Endothelial cell (in vitro differentiated cells): ENCODE data around the gene TMEM109. TPM values are rescaled to one million over a fixed set of nuclear protein-coding genes. Genes with fewer than 3 reads are reported as not detected.
A peak's percentile ranks its signal among the peaks of the same experiment; 100 is the strongest.

Experiments
- DNase-seq: peaks from one replicate; pipeline ENCODE4 v3.0.0; 2021; ENCODE audit warnings: low spot score
- H3K27ac Mint-ChIP-seq: one replicate; pipeline ENCODE4 v1.8.0; 2021; ENCODE audit warnings: mixed read lengths, inconsistent platforms; ENCODE audit not compliant: unreplicated experiment
- H3K27me3 Mint-ChIP-seq: one replicate; pipeline ENCODE4 v1.8.0; 2021; ENCODE audit warnings: mild to moderate bottlenecking, moderate library complexity, mixed read lengths, inconsistent platforms; ENCODE audit not compliant: unreplicated experiment
- H3K36me3 Mint-ChIP-seq: one replicate; pipeline ENCODE4 v1.8.0; 2021; ENCODE audit warnings: mild to moderate bottlenecking, low read depth, mixed read lengths, inconsistent platforms; ENCODE audit not compliant: unreplicated experiment
- H3K4me1 Mint-ChIP-seq: one replicate; pipeline ENCODE4 v1.8.0; 2021; ENCODE audit warnings: mild to moderate bottlenecking, mixed read lengths, inconsistent platforms; ENCODE audit not compliant: unreplicated experiment
- H3K4me3 Mint-ChIP-seq: one replicate; pipeline ENCODE4 v1.8.0; 2021; ENCODE audit warnings: mild to moderate bottlenecking, mixed read lengths, inconsistent platforms; ENCODE audit not compliant: unreplicated experiment
- H3K9me3 Mint-ChIP-seq: one replicate; pipeline ENCODE4 v1.8.0; 2021; ENCODE audit warnings: mixed read lengths, inconsistent platforms; ENCODE audit not compliant: unreplicated experiment
- CTCF ChIP-seq: fragments of 200-600 bp; sonication (generic); IDR thresholded peaks from one replicate; pipeline ENCODE4 v1.5.0; 2021; ENCODE audit warnings: antibody characterized with exemption; ENCODE audit not compliant: unreplicated experiment
- total RNA-seq: library from RNA; stranded (reverse); fragmentation: NEBNext Ultra II Directional; extraction: Animal tissue kit (Norgen Biotek cat#: 25700); gene quantifications from one replicate; pipeline ENCODE4 v1.2.1, GENCODE V29; 2021; ENCODE audit not compliant: unreplicated experiment

TMEM109 gene
- total RNA-seq, 1 donor from 2014 or later, result 95.1 TPM

DNA sequence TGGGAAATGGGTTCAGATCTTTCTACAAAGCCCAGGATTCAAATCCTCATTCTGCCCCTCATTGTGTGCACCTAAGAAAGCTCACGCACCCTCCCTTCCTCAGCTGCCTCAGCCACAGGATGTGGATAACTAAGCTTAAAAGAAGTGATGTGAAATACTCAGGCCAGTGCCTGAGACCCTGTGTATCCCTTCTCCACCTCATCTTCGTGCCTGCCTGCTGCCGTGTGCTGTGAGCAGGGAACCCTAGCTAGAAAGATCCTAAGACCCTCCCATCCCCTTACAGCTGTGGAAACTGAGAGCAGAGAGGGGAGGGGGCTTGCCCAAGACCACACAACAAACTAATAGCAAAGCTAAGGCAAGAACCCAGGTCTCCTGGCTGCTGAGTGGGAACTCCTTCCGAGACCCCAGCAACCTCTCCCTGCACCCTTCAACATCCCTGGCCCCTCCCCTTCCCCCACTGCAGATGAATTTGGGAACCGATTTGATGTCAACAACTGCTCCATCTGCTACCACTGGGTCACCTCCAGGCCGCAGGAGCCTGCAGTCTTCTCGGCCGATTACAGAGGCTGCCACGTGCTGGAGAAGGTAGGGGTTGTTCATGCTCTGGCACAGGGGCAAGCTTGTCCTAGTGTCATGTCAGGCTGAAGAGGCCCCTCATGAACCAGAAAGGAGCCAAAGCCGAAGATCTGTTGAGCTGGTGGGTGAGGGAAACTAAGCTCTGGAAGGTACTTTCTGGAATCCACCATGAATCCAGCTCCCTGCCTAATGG is 45.1 kb upstream of the TMEM109 start:
- no peak for TF ChIP-seq CTCF
- Mint-ChIP-seq H3K9me3 (no peaks in the 10 kb centered on the region), H3K4me3 (no peak overlapping the region), H3K27me3 (peaks cover 9% of the 10 kb centered on the region), H3K27ac (no peak overlapping the region), H3K4me1 (peaks cover 6% of the 10 kb centered on the region), H3K36me3 (no peaks in the 10 kb centered on the region)
- DNase-seq, result no peak

DNA sequence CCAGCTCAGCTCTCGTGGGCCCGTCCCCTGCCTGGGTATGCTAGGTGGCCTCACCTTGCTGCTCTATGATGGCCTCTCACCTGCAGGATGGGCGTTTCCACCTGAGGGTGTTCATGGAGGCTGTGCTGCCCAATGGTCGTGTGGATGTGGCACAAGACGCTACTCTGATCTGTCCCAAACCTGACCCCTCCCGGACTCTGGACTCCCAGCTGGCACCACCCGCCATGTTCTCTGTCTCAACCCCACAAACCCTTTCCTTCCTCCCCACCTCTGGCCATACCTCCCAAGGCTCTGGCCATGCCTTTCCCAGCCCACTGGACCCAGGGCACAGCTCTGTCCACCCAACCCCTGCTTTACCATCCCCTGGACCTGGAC is 44.5 kb upstream of the TMEM109 start:
- H3K27me3 Mint-ChIP-seq, result peaks cover 8% of the 10 kb centered on the region
- no peak overlapping the region for H3K4me3 Mint-ChIP-seq
- no peak for DNase-seq
- H3K9me3 Mint-ChIP-seq, result no peaks in the 10 kb centered on the region
- no peaks in the 10 kb centered on the region for H3K36me3 Mint-ChIP-seq
- H3K4me1 Mint-ChIP-seq, result peaks cover 6% of the 10 kb centered on the region
- TF ChIP-seq CTCF, result no peak
- H3K27ac Mint-ChIP-seq, result peak overlapping the region; percentile 38

- Mint-ChIP-seq H3K4me1 (peaks cover 3% of the 10 kb centered on the region), H3K27ac (no peak overlapping the region), H3K9me3 (no peaks in the 10 kb centered on the region), H3K27me3 (peaks cover 7% of the 10 kb centered on the region), H3K4me3 (no peak overlapping the region), H3K36me3 (no peaks in the 10 kb centered on the region)
- TF ChIP-seq CTCF, result no peak
- DNase-seq, result no peak
Measured at GRCh38 chr11:60870276-60870675, 43.7 kb upstream of the TMEM109 start.

DNA sequence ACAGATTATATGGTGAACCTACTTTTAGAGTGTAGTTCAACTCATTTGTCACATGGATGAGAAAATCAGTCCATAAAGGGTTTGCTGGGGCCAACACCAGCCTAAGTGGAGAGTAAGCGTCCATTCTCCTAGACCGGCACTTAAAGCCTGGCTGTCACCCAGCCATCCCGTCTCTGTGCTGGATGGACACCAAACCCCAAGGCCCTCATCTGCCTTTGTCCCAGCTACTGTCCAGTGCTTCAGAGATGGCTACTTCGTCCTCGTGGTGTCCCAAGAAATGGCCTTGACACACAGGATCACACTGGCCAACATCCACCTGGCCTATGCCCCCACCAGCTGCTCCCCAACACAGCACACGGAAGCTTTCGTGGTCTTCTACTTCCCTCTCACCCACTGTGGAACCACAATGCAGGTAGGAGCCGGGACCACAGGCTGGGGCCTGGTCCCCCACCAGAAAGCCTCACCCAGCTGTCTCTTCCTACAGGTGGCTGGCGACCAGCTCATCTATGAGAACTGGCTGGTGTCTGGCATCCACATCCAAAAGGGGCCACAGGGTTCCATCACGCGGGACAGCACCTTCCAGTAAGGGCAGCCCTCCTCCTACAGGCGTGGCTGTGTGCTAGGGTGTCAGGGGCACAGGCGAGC is 43.1 kb upstream of the TMEM109 start:
- no peak overlapping the region for H3K4me3 Mint-ChIP-seq
- H3K9me3 Mint-ChIP-seq, result no peaks in the 10 kb centered on the region
- no peak for TF ChIP-seq CTCF
- peak overlapping the region; percentile 48 for H3K27ac Mint-ChIP-seq
- no peak for DNase-seq
- H3K27me3 Mint-ChIP-seq, result peaks cover 7% of the 10 kb centered on the region
- no peaks in the 10 kb centered on the region for H3K36me3 Mint-ChIP-seq
- H3K4me1 Mint-ChIP-seq, result peaks cover 3% of the 10 kb centered on the region

DNA sequence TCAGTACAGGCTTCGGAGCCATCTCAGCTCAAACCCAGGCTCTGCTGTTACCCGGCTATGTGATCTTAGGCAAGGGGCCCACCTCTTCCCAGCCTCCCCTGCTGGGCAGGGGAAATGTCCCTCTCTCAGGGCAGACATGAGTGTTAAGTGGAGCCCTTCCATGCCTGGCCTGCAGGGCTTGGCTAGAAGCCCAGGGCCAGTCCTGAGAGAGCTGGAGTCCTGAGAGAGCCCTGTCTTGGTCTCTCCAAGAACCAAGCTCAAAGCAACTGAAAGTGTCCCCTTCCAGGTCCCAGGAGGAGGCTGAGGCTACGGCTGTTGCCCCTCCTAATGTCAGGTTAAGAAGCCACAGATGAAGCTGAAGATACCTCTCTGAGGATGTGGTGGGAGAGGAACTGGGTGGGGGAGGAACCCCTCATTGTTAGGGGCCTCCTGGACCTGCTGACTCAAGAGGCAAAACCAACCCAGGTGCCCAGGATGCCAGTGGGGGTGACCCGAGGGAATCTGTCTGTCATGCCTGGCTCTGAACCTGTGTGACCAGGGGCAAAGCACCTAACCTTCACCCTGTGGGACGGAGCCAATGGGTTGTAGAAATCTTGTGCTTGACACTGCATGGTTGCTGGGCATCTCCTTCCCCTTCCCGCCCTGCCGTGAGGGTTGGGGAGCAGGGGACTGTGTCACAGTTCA is 42.4 kb upstream of the TMEM109 start:
- H3K27me3 Mint-ChIP-seq, result peaks cover 7% of the 10 kb centered on the region
- no peak for TF ChIP-seq CTCF
- no peak overlapping the region for H3K4me3 Mint-ChIP-seq
- H3K36me3 Mint-ChIP-seq, result no peaks in the 10 kb centered on the region
- no peak overlapping the region for H3K27ac Mint-ChIP-seq
- H3K4me1 Mint-ChIP-seq, result no peaks in the 10 kb centered on the region
- no peak for DNase-seq
- no peaks in the 10 kb centered on the region for H3K9me3 Mint-ChIP-seq
